GM19372 (cell line): ENCODE results near the gene RAP2B.
"Not testable (repeated sequence)": the region's sequence is repeated elsewhere in the genome, so short reads cannot be mapped to it uniquely, and the experiment has no call there.

Source experiments
- ATAC-seq: cut with Tn5 transposase; IDR thresholded peaks from one replicate; pipeline ENCODE4 v1.9.1; 2021; ENCODE audit warnings: mild to moderate bottlenecking, low read depth, moderate library complexity; ENCODE audit not compliant: unreplicated experiment

RAP2B gene

DNA sequence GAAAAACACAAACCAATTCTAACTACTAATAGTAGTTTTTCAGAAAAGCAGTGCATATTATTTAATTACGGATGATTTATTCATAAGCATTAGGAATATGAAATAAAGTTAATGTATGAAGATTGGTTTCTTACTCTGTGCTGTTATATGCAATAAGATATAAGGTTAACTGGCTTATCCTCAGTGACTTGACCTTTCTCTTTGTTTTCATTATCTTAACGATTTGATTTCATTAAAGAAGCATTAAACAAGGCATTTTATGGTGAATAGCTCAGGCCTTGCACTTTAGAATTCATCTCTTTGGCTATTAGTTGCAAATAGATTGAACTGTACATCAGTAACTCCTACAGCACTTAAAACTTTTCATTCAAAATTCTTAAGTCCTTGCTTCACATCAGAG, 28.9 kb downstream of the RAP2B start:
- ATAC-seq: no peak

DNA sequence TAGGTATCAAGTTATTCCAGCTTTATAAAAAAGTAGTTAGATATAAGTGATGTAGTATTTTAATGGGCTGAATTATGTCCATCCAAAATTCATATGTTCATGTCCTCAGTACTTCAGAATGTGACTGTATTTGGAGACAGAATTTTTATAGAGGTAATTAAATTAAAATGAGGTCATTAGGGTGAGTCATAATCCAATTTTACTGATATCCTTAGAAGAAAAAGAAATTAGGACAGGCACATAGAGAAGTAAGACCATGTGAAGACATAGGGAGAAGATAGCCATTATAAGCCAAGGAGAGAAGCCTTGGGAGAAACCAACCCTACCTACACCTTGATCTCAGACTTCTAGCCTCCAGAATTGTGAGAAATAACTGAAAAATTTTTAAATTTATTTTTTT, 30.3 kb downstream of the RAP2B start:
- ATAC-seq: no peak

DNA sequence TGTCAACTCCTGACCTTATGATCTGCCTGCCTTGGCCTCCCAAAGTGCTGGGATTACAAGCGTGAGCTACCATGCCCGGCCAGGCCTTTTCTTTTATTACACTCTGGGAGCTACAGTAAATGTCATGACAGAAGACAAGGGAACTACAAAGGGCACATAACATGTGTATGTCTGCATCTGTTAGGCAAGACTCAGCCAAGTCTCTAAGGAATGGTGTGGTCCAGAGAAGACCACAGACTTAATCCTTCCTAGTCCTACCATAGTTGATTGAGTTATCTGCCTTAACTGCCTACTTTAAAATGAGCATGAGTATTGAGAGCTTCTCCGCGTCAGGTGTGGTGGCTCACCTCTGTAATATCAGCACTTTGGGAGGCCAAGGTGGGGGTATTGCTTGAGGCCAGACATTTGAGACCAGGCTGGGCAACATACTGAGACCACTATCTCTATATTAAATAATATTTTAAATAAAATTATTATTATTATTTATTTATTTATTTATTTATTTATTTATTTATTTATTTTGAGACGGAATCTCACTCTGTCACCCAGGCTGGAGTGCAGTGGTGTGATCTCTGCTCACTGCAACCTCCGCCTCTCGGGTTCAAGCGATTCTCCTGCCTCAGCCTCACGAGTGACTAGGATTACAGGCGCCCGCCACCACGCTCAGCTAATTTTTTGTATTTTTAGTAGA, 31.9 kb downstream of the RAP2B start:
- not testable (repeated sequence) for ATAC-seq

DNA sequence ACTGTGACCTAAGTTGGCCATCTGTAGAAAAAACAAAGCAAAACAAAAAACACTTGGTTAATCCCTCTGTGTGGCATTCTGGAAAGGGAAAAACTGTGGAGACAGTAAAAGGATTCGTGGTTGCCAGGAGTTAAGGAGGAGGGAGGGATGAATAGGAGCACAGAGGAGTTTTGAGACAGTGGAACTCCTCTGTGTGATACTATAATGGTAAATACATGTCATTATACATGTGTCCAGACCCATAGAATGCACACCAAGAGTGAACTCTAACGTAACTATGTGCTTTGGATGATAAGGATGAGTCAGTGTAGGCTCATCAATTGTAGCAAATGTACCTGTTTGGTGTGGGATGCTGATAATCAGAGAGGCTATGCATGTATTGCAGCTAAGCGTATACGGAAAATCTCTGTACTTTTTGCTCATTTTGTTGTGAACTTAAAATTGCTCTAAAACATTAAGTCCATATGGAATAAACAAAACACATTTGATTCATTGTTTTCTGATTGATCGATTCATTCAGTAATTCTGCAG, 33.4 kb downstream of the RAP2B start:
- ATAC-seq: no peak

DNA sequence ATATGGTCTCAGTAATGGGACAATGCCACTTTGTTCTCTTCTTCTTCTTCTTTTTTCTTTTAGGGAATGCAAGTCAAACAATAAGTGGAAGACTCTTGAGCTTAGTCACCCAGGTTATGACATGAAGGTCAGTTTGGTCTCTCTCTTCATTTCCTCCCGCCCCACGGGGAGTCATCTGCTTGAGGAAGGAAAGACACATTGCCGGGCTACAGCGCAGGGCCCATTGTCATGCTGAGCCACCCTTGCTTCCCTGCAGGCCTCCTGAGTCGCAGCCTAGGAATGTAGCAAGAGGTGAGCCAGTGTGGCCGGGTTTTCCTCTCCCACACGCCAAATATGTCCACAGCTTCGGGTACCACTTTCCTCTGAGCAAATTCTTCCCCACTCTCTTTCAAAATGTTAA, 47.6 kb downstream of the RAP2B start:
- ATAC-seq: no peak

DNA sequence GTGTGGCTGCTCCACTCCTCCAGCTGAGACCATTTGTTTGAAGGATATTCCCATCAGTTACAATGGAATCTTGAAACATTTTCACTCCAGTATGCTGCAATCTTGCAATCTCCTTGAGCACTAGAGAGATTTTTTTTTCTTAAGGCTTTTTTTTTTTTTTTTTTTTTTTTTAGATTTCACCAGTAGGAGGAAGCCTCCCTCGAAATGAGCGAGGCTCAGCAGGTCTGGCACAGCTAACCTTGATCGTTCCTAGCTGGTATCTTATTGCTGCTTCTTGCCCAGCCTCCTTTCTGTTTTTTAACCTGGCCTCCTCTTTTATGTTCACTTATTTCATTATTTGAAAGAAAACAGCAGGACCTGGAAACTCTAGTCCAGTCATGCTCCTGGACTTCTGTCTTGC, 48.1 kb downstream of the RAP2B start:
- ATAC-seq: no peak

DNA sequence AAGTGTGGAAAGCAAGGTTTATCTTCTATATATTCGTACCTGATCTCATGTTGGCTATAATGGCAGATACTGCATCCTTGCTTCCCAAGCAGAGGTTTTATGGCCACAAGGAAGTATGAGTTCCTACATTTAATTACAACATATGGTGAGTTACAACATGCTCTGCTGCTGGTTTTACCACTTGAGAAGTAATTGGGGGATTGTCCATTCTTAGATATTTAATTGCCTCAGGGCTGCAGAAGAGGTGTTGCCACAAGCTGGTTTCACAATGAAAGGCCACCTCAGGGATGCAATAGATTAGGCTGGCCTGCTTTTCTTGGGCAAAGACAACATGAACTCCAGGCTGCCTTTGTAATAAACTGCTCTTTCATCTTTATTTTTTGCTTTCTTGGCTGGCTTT, 48.6 kb downstream of the RAP2B start:
- ATAC-seq: no peak

DNA sequence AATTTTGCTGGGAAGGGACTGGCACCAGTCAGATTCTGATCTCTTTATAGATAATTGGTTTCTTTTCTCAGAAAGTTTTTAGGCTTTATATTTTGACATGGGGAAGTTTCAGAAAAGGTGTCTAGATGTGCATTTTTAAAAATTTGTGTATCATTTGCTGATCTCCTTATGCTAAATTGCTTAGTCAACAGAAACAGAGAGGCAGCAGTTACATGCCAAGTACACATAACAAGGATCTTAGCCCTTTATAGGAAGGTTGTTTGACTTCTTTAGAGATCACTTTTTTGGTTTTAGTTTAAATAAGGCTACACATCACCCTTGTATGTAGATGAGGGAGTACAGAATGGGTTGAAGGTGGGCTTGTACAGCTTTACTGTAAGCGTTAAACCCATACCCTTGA, 53.5 kb downstream of the RAP2B start:
- ATAC-seq: no peak

DNA sequence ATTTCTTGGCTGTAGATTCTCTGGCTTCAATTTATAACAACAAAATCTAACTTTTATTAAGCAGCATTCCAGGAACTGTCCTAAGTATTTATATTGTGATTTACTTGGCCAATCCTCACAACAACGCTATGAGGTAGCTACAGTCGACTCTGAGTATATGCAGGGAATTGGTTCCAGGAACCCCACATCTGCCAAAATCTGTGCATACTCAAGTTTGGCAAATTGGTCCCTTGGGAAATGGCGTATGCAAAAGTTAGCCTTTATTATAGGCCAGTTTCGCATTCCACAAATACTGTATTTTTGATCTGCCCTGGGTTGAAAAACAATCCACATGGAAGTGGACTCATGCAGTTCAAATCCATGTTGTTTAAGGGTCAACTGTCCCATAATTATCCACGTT, 53.9 kb downstream of the RAP2B start:
- no peak for ATAC-seq

DNA sequence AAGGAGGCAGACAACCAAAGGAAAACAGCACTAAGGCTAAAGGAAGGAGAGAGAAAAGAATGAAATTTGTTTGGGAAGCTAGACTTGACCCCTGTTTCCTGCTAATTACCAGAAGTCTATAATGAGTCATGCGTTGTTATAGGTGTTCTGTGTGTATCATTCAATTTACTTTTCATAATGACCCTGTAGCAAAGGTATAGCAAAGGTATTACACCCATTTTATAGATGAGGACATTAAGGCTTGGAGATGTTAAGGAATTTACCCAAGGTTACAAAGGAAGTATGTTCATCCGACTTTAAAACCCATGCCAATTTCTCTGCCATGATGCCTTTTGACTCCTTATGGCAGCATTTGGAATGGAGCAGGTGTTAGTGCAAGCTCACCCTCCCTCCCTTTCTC, 54.9 kb downstream of the RAP2B start:
- no peak for ATAC-seq

DNA sequence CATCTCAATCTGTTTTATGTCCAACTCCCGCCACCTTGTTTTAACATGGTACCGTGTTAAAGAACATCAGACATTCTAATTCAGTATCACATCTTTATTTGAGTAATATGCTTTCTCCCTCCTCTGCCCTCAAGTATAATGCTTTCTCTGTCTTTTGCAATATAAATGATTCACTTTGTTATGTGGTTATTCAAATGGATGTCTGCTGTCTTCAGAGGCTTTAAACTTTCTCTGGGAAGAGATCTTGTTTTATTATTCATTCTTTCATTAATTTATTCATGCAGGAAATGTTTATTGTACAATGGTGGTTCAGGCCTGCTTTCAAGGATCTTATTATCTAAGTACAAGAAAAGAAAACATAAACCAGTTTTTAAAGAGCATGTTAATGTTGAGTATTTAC, 57.1 kb downstream of the RAP2B start:
- no peak for ATAC-seq
